HCT116 (cell line): ENCODE results near the gene CBX4.

Experiments used
- ELF1 ChIP-seq: IDR thresholded peaks from 2 replicates; pipeline ENCODE4 v1.6.1; 2012; ENCODE audit warnings: low read depth, borderline replicate concordance
- EZH2 ChIP-seq: fragments of 200-600 bp; sonication (generic); IDR thresholded peaks from 2 replicates; pipeline ENCODE4 v1.6.1; 2017; ENCODE audit warnings: antibody characterized with exemption, mixed run types
- POLR2A ChIP-seq: IDR thresholded peaks from 2 replicates; pipeline ENCODE4 v1.7.0; 2011; ENCODE audit warnings: borderline replicate concordance; ENCODE audit not compliant: insufficient read depth, insufficient read length; ENCODE audit errors: extremely low read depth
- POLR2AphosphoS5 ChIP-seq: IDR thresholded peaks from 2 replicates; pipeline ENCODE4 v1.6.1; 2011; ENCODE audit warnings: mild to moderate bottlenecking, low read depth, low read length, moderate library complexity
- RAD21 ChIP-seq: IDR thresholded peaks from 2 replicates; pipeline ENCODE4 v1.6.1; 2012; ENCODE audit warnings: low read depth, mild to moderate bottlenecking
- YY1 ChIP-seq: IDR thresholded peaks from 2 replicates; pipeline ENCODE4 v1.6.1; 2011; ENCODE audit warnings: low read length, low read depth, moderate library complexity, mild to moderate bottlenecking; ENCODE audit not compliant: insufficient replicate concordance; ENCODE audit errors: extremely low read depth
- TF ChIP-seq, protein P1 (sequence below), 3 experiments: fragments of 200-600 bp in 1 of 3; sonication (generic) in 1 of 3; IDR thresholded peaks in 2 of 3; conservative IDR thresholded peaks in 1 of 3; 2 replicates each; pipeline ENCODE4 v1.5.1; 2012 to 2017; ENCODE audit warnings: low read depth in 2 of 3, low read length in 2 of 3, antibody characterized with exemption in 1 of 3, borderline replicate concordance in 1 of 3, control low read depth in 1 of 3, mild to moderate bottlenecking in 1 of 3, mixed read lengths in 1 of 3, mixed run types in 1 of 3, moderate library complexity in 1 of 3; ENCODE audit not compliant: insufficient read depth in 1 of 3

DNA sequence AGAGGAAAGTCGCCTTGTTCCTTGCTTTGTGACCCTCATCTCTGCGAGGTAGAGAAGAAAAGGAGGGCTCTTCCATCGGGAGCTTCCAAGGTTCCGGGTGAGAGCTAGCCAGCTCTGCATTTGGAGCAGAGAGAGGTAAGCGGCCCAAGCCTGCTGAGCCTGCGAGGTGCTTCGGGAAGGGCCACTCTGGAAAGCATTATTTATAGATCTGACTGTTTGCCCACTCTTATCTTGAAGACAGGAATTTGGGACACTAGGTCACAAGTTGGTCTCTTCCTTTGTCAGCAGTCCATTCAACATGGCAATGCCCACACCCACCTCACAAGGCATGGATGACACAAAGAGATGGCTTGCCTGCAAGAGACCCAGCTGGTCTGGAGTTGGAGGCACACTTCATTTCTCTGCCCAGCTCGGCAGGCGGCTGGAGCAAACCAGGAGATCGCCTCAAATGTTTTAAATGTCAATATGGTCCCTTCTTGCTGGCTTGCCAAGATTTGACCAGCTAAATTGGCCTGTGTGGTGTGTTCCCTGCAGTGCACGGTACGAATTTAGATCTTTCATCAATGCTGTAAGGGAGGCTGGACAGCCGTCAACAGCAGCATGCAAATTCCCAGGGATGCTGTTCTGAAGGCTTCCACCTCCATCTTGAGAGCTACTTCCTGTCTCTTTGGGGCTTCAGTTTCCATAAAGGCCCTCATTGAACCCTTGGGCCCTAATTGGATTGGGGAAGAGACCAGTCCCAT lies 19.5 kb downstream of the CBX4 start:
- TF ChIP-seq POLR2A: no peak
- TF ChIP-seq, protein P1, sequence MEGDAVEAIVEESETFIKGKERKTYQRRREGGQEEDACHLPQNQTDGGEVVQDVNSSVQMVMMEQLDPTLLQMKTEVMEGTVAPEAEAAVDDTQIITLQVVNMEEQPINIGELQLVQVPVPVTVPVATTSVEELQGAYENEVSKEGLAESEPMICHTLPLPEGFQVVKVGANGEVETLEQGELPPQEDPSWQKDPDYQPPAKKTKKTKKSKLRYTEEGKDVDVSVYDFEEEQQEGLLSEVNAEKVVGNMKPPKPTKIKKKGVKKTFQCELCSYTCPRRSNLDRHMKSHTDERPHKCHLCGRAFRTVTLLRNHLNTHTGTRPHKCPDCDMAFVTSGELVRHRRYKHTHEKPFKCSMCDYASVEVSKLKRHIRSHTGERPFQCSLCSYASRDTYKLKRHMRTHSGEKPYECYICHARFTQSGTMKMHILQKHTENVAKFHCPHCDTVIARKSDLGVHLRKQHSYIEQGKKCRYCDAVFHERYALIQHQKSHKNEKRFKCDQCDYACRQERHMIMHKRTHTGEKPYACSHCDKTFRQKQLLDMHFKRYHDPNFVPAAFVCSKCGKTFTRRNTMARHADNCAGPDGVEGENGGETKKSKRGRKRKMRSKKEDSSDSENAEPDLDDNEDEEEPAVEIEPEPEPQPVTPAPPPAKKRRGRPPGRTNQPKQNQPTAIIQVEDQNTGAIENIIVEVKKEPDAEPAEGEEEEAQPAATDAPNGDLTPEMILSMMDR (IDR thresholded peaks at IDR 0.05 in 2 of 3, conservative IDR thresholded peaks at IDR 0.05 in 1 of 3; ENCODE audit: borderline replicate concordance in 1 of 3, insufficient read depth in 1 of 3, low read depth in 2 of 3, low read length in 2 of 3): no peak
- TF ChIP-seq RAD21: no peak
- no peak for TF ChIP-seq POLR2AphosphoS5
- no peak for TF ChIP-seq YY1
- no peak for TF ChIP-seq EZH2
- no peak for TF ChIP-seq ELF1
